Ureter (tissue), 1 donor: ENCODE results near the gene FAM210B. TPM values are rescaled to one million over a fixed set of nuclear protein-coding genes. Genes with fewer than 3 reads are reported as not detected.
"Not testable (repeated sequence)": the region's sequence is repeated elsewhere in the genome, so short reads cannot be mapped to it uniquely, and the experiment has no call there.

Source experiments
- DNase-seq: peaks from one replicate; pipeline ENCODE4 v3.0.0-alpha.2; 2020; ENCODE audit warnings: low spot score
- total RNA-seq: library from RNA; stranded (reverse); gene quantifications from one replicate; pipeline ENCODE4 v1.2.4, GENCODE V29; 2023
- donor health status: DM: yes; HTN: yes; CAD: no.

Gene FAM210B
- total RNA-seq, 1 donor from 2014 or later = 50.3 TPM

- no peak for DNase-seq
Observed at GRCh38 chr20:56392881-56393482, 34.2 kb downstream of the FAM210B start.

- DNase-seq = no peak
Observed at GRCh38 chr20:56393653-56394052, 34.9 kb downstream of the FAM210B start.

GRCh38 chr20:56395166-56395565 lies 36.4 kb downstream of the FAM210B start:
- no peak for DNase-seq

- peak; percentile 61 for DNase-seq
Observed at GRCh38 chr20:56400001-56400640, 41.3 kb downstream of the FAM210B start.

GRCh38 chr20:56403465-56403864 lies 44.7 kb downstream of the FAM210B start:
- DNase-seq = no peak

- not testable (repeated sequence) for DNase-seq
Observed at GRCh38 chr20:56405356-56405755, 46.6 kb downstream of the FAM210B start.

GRCh38 chr20:56406910-56407309 lies 48.1 kb downstream of the FAM210B start:
- DNase-seq = no peak

- no peak for DNase-seq
Observed at GRCh38 chr20:56409521-56409920, 50.7 kb downstream of the FAM210B start.

GRCh38 chr20:56409956-56410355 lies 51.2 kb downstream of the FAM210B start:
- DNase-seq = no peak

- not testable (repeated sequence) for DNase-seq
Observed at GRCh38 chr20:56411287-56411686, 52.5 kb downstream of the FAM210B start.

GRCh38 chr20:56411759-56412472 lies 53.1 kb downstream of the FAM210B start, which contains the start of gene CASS4:
Gene CASS4 (plus strand): TSS chr20:56412260. CDS start chr20:56412459, 199 bp downstream.
- DNase-seq = no peak

GRCh38 chr20:56412473-56412790 lies 53.7 kb downstream of the FAM210B start:
- no peak for DNase-seq

- no peak for DNase-seq
Observed at GRCh38 chr20:56412949-56413348, 54.2 kb downstream of the FAM210B start.

- no peak for DNase-seq
Observed at GRCh38 chr20:56414842-56415765, 56.3 kb downstream of the FAM210B start.

GRCh38 chr20:56417402-56417801 lies 58.6 kb downstream of the FAM210B start:
- DNase-seq = no peak

- no peak for DNase-seq
Observed at GRCh38 chr20:56417911-56418310, 59.1 kb downstream of the FAM210B start.

Other genes starting within 250 kb of the FAM210B start
- not detected for gene MC3R, start 110.2 kb upstream of the FAM210B start, total RNA-seq
- 1.6 TPM for gene AURKA, start 33.2 kb downstream of the FAM210B start, total RNA-seq
- gene CSTF1, start 33.7 kb downstream of the FAM210B start, total RNA-seq = 36.6 TPM
- gene CASS4, start 53.3 kb downstream of the FAM210B start, total RNA-seq = 0.91 TPM
- 91.2 TPM for gene RTF2, start 109.7 kb downstream of the FAM210B start, total RNA-seq
- gene FAM209A, start 165.8 kb downstream of the FAM210B start, total RNA-seq = not detected
- gene FAM209B, start 174.3 kb downstream of the FAM210B start, total RNA-seq = not detected